Measurements from ENCODE around the gene LRP4.

GRCh38 chr11:46958777-46959176 is 40.4 kb upstream of the LRP4 start:
- TF ChIP-seq CTCF (IDR thresholded peaks at IDR 0.05) = no peak
- no peak for TF ChIP-seq POLR2A (IDR thresholded peaks at IDR 0.05)

All from adrenal gland (tissue), 5 donors.